CD14-positive monocyte (primary cell): Measurements from ENCODE around the gene FXR1. TPM values are rescaled to one million over a fixed set of nuclear protein-coding genes. Genes with fewer than 3 reads are reported as not detected.
"Not testable (repeated sequence)": the region's sequence is repeated elsewhere in the genome, so short reads cannot be mapped to it uniquely, and the experiment has no call there.

Experiments
- DNase-seq, 3 donors: peaks; one replicate each; pipeline ENCODE4 v3.0.0-alpha.2; 2011 to 2022
- H2AFZ ChIP-seq: 2 replicates; pipeline ENCODE4 v1.6.0; 2012; ENCODE audit warnings: mild to moderate bottlenecking, low read depth, low read length, inconsistent platforms; ENCODE audit not compliant: insufficient read depth, poor library complexity, severe bottlenecking
- H3K27ac ChIP-seq, 2 donors: 1 replicate in 1 of 2; 2 replicates in 1 of 2; pipeline ENCODE4 v1.5.1; 2012 to 2013; ENCODE audit warnings: low read length in 2 of 2, control low read depth in 1 of 2, inconsistent platforms in 1 of 2, low read depth in 1 of 2, mild to moderate bottlenecking in 1 of 2
- H3K27me3 ChIP-seq, 2 donors: one replicate each; pipeline versions ENCODE4 v1.6.0 to v1.6.1; 2011 to 2013; ENCODE audit warnings: low read length in 2 of 2; ENCODE audit not compliant: control insufficient read depth in 2 of 2, insufficient read depth in 2 of 2
- H3K36me3 ChIP-seq, 2 donors: replicated peaks in 1 of 2; 1 replicate in 1 of 2; 2 replicates in 1 of 2; pipeline versions ENCODE4 v1.5.1 to v1.6.1; 2012 to 2013; ENCODE audit warnings: low read length in 2 of 2, control low read depth in 1 of 2, inconsistent platforms in 1 of 2, mild to moderate bottlenecking in 1 of 2; ENCODE audit not compliant: insufficient read depth in 2 of 2, control insufficient read depth in 1 of 2
- H3K4me1 ChIP-seq, 2 donors: 1 replicate in 1 of 2; 2 replicates in 1 of 2; pipeline versions ENCODE4 v1.5.1 to v1.6.1; 2012 to 2013; ENCODE audit warnings: low read length in 2 of 2, control low read depth in 1 of 2, inconsistent platforms in 1 of 2, mild to moderate bottlenecking in 1 of 2, moderate library complexity in 1 of 2; ENCODE audit not compliant: insufficient read depth in 2 of 2, control insufficient read depth in 1 of 2
- H3K4me2 ChIP-seq: replicated peaks from 2 replicates; pipeline ENCODE3; 2012; ENCODE audit warnings: low read length, moderate library complexity, mild to moderate bottlenecking; ENCODE audit not compliant: poor library complexity, severe bottlenecking; ENCODE audit errors: extremely low read depth
- H3K4me3 ChIP-seq, 3 experiments: fragments of 200-600 bp in 1 of 3; sonication (generic) in 1 of 3; replicated peaks in 1 of 3; 1 replicate in 2 of 3; 2 replicates in 1 of 3; pipeline ENCODE4 v1.5.1; 2011 to 2013; ENCODE audit warnings: low read length in 3 of 3, mild to moderate bottlenecking in 3 of 3, control low read depth in 2 of 3, low read depth in 2 of 3, inconsistent platforms in 1 of 3, moderate library complexity in 1 of 3
- H3K79me2 ChIP-seq: 2 replicates; pipeline ENCODE4 v1.6.0; 2012; ENCODE audit warnings: mild to moderate bottlenecking, control low read depth, inconsistent platforms, low read length, moderate library complexity; ENCODE audit not compliant: insufficient read depth
- H3K9ac ChIP-seq: 2 replicates; pipeline ENCODE4 v1.6.0; 2017; ENCODE audit warnings: low read length, mild to moderate bottlenecking; ENCODE audit not compliant: insufficient read depth, poor library complexity, severe bottlenecking
- H3K9me3 ChIP-seq, 2 donors: replicated peaks in 1 of 2; 1 replicate in 1 of 2; 2 replicates in 1 of 2; pipeline versions ENCODE4 v1.5.1 to v1.6.1; 2012 to 2013; ENCODE audit warnings: low read length in 2 of 2, control low read depth in 1 of 2; ENCODE audit not compliant: control insufficient read depth in 1 of 2, insufficient read depth in 1 of 2
- H4K20me1 ChIP-seq: 2 replicates; pipeline ENCODE4 v1.6.0; 2012; ENCODE audit warnings: mild to moderate bottlenecking, low read length, control low read depth, moderate library complexity; ENCODE audit not compliant: insufficient read depth
- H3K27ac Mint-ChIP-seq, 7 donors: one replicate each; pipeline ENCODE4 v1.8.0; 2020; ENCODE audit warnings: mild to moderate bottlenecking in 7 of 7, mixed read lengths in 7 of 7, moderate library complexity in 6 of 7, inconsistent platforms in 2 of 7
- H3K27me3 Mint-ChIP-seq, 3 donors: one replicate each; pipeline ENCODE4 v1.8.0; 2021 to 2022; ENCODE audit warnings: low read depth in 3 of 3, mild to moderate bottlenecking in 3 of 3, mixed read lengths in 3 of 3, moderate library complexity in 3 of 3, inconsistent platforms in 1 of 3
- H3K36me3 Mint-ChIP-seq, 2 donors: one replicate each; pipeline ENCODE4 v1.8.0; 2020; ENCODE audit warnings: mixed read lengths in 2 of 2, inconsistent platforms in 1 of 2, mild to moderate bottlenecking in 1 of 2
- H3K4me1 Mint-ChIP-seq: one replicate; pipeline ENCODE4 v1.8.0; 2020; ENCODE audit warnings: mild to moderate bottlenecking, mixed read lengths
- H3K4me3 Mint-ChIP-seq, 2 donors: one replicate each; pipeline ENCODE4 v1.8.0; 2020; ENCODE audit warnings: mild to moderate bottlenecking in 2 of 2, mixed read lengths in 2 of 2, moderate library complexity in 1 of 2
- H3K9me3 Mint-ChIP-seq, 7 donors: one replicate each; pipeline ENCODE4 v1.8.0; 2020 to 2022; ENCODE audit warnings: mixed read lengths in 7 of 7, mild to moderate bottlenecking in 6 of 7, moderate library complexity in 6 of 7, inconsistent platforms in 2 of 7
- WGBS: methylation state at CpG from one replicate; pipeline ENCODE4 v1.1.5; 2013; ENCODE audit warnings: missing lambda C conversion rate; ENCODE audit not compliant: insufficient coverage; 5-methylcytosine and 5-hydroxymethylcytosine counted together
- intact Hi-C, 2 donors: fragments of 100-400 bp; cut with micrococcal nuclease; formaldehyde crosslinking; loops; one replicate each; pipeline versions ENCODE4 v1.15.0 to v1.15.1; 2023
- polyA plus RNA-seq, 3 donors: library from polyadenylated mRNA; depleted of rRNA in 1 of 3; unstranded in 2 of 3; stranded (reverse) in 1 of 3; fragments of 300-500 nt in 2 of 3; fragments of >200 nt in 1 of 3; fragmentation: Illumina TruSeq in 2 of 3; gene quantifications; 1 replicate in 2 of 3; 2 replicates in 1 of 3; pipeline ENCODE4 v1.2.3, GENCODE V29; 2012 to 2021
- TF ChIP-seq, protein P1 (sequence below): fragments of 200-600 bp; IDR thresholded peaks from one replicate; pipeline ENCODE4 v1.8.0; 2022; ENCODE audit warnings: antibody characterized with exemption, mild to moderate bottlenecking

FXR1 gene
- polyA plus RNA-seq, 3 donors = 22.4 to 58.6 (median 32.3) TPM

DNA sequence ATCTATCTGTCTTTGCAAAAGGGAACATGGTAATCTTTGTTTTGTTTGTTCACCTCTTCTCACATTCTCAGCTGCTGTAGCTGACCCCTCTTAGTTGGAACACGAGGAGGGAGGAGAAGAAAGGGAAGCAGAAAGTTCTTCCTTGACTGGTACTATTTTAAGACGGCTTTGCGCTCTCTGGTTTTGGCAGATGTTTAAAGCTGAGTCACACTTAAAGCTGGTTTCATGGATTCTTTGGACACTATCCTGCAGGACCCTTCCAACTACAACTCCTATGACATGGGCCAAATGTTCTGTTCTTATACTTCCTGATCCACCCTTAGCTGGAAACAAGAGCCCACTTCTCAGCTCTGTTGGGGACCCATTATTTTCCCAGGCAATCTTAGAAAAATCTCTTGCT lies 40.6 kb upstream of the FXR1 start:
- H3K36me3 ChIP-seq = no peaks in the 10 kb centered on the region
- Mint-ChIP-seq H3K4me1 (peaks cover 3% of the 10 kb centered on the region), H3K27ac (no peak overlapping the region), H3K4me3 (no peak overlapping the region), H3K9me3 (peaks cover 0 to 19% (median 3%) of the 10 kb centered on the region in 7 donors), H3K36me3 (no peaks in the 10 kb centered on the region), H3K27me3 (peaks cover 12 to 25% (median 16%) of the 10 kb centered on the region in 3 donors)
- H3K79me2 ChIP-seq = no peaks in the 10 kb centered on the region
- no peak overlapping the region for H3K4me3 ChIP-seq
- peaks cover 0 to 4% of the 10 kb centered on the region in 2 donors for H3K9me3 ChIP-seq
- H3K4me1 ChIP-seq = no peaks in the 10 kb centered on the region
- TF ChIP-seq, protein P1, sequence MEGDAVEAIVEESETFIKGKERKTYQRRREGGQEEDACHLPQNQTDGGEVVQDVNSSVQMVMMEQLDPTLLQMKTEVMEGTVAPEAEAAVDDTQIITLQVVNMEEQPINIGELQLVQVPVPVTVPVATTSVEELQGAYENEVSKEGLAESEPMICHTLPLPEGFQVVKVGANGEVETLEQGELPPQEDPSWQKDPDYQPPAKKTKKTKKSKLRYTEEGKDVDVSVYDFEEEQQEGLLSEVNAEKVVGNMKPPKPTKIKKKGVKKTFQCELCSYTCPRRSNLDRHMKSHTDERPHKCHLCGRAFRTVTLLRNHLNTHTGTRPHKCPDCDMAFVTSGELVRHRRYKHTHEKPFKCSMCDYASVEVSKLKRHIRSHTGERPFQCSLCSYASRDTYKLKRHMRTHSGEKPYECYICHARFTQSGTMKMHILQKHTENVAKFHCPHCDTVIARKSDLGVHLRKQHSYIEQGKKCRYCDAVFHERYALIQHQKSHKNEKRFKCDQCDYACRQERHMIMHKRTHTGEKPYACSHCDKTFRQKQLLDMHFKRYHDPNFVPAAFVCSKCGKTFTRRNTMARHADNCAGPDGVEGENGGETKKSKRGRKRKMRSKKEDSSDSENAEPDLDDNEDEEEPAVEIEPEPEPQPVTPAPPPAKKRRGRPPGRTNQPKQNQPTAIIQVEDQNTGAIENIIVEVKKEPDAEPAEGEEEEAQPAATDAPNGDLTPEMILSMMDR = no peak
- intact Hi-C loops = no loop called here
- peaks cover 3% of the 10 kb centered on the region in 2 donors for H3K27me3 ChIP-seq
- H3K9ac ChIP-seq = no peak overlapping the region
- H3K4me2 ChIP-seq = no peak overlapping the region
- H2AFZ ChIP-seq = no peak overlapping the region
- no peaks in the 10 kb centered on the region for H4K20me1 ChIP-seq
- no peak overlapping the region for H3K27ac ChIP-seq
- no peak for DNase-seq
- 60% methylated on average over 1 of the region's 3 CpGs for WGBS

DNA sequence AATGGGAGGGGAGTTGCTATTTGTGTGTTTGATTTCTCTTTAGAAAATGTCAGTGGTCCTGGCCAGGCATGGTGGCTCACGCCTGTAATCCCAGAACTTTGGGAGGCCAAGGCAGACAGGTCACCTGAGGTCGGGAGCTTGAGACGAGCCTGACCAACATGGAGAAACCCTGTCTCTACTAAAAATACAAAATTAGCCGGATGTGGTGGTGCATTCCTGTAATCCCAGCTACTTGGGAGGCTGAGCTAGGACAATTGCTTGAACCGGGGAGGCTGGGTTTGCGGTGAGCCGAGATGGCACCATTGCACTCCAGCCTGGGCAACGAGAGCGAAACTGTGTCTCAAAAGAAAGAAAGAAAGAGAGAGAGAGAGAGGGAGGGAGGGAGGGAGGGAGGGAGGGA lies 40.0 kb upstream of the FXR1 start:
- H3K27ac ChIP-seq, H3K9me3 ChIP-seq, H3K4me3 ChIP-seq, H4K20me1 ChIP-seq, DNase-seq, H3K9ac ChIP-seq, H3K4me1 Mint-ChIP-seq, H3K36me3 ChIP-seq, H2AFZ ChIP-seq, H3K4me2 ChIP-seq, H3K36me3 Mint-ChIP-seq, H3K4me1 ChIP-seq, H3K79me2 ChIP-seq, H3K27ac Mint-ChIP-seq, intact Hi-C loops, H3K4me3 Mint-ChIP-seq, H3K27me3 ChIP-seq: not testable (repeated sequence)
- Mint-ChIP-seq H3K9me3 (peaks cover 0 to 19% (median 3%) of the 10 kb centered on the region in 7 donors), H3K27me3 (peaks cover 12 to 25% (median 16%) of the 10 kb centered on the region in 3 donors)
- WGBS = 90% methylated on average over 2 of the region's 9 CpGs
